ENCODE measurements around the gene TTC1. TPM values are rescaled to one million over a fixed set of nuclear protein-coding genes. Genes with fewer than 3 reads are reported as not detected.
"Not testable (repeated sequence)": the region's sequence is repeated elsewhere in the genome, so short reads cannot be mapped to it uniquely, and the experiment has no call there.

TTC1 gene
- total and polyA plus RNA-seq, 2 donors = 58.2 to 63.7 TPM

DNA sequence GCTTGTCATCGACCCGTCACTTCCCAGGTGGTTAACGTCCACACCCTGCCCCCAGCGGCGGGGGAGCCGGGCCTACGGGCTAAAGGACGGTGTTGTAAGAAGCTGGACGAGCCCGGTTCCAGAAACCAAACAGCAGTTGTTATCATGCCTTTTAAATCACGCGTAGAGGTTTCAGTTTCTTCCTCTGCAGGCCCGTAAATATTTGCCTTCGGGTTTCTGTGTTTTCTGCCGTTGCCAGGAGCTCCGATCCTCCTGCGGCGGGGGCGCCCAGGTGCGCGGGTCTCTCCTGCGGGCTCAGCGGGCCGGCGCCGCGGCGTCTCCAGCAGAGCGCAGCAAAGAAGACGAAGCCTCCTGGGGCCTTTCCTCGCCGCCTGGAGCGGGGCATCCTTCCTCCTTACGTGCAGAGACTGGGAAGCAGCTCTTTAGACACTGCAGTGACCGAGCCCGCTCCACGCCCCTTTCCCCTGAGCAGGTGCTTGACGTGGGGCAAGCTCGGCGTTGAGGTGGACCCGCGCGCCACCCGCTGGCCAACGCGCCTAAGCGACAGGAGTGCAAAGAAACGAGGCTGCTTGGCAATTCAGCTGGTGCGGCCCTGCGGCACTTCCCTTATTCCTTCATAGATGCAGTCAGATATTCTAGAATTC lies 21.8 kb upstream of the TTC1 start:
- Histone ChIP-seq H3K27ac (ENCODE audit: low read depth in 1 of 2, low read length in 1 of 2) (no peak overlapping the region), H3K4me3 (ENCODE audit: low read length in 2 of 2) (peak overlapping the region; percentile 25 to 52), H3K27me3 (ENCODE audit: control insufficient read depth in 2 of 2, insufficient read depth in 1 of 2, low read length in 1 of 2) (peaks cover 5 to 48% of the 10 kb centered on the region in 2 donors), H3K36me3 (ENCODE audit: control insufficient read depth in 2 of 2, insufficient read depth in 2 of 2, low read length in 1 of 2) (no peaks in the 10 kb centered on the region), H3K4me1 (ENCODE audit: control insufficient read depth in 2 of 2, insufficient read depth in 2 of 2, low read length in 2 of 2) (peaks cover 6% of the 10 kb centered on the region in 2 donors), H3K9me3 (ENCODE audit: control insufficient read depth in 2 of 2, insufficient read depth in 1 of 2, low read length in 1 of 2) (peaks cover 0 to 4% of the 10 kb centered on the region in 2 donors)
- DNase-seq (ENCODE audit: low read depth in 6 of 9, low spot score in 9 of 9) = peak; percentile 13 to 76 (median 41)
- WGBS = 2% methylated on average over 50 of the region's 50 CpGs

DNA sequence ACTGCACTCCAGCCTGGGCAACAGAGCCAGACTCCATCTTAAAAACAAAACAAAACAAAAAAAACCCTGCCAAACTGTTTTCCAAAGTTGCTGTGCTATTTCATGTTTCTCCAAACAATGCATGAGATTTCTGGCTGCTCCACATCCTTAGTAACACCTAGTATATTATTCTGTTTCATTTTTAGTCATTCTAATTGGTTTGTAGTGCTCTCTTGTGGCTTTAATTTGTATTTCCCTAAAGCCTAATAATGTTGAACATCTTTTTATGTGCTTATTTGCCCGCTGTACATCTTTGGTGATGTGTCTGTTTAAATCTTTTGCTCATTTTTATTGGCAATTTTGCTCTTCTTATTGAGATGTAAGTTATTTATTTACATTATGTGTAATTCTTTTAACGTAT lies 18.4 kb upstream of the TTC1 start:
- Histone ChIP-seq H3K27me3 (ENCODE audit: control insufficient read depth in 2 of 2, insufficient read depth in 1 of 2, low read length in 1 of 2) (peaks cover 5 to 39% of the 10 kb centered on the region in 2 donors), H3K27ac (ENCODE audit: low read depth in 1 of 2, low read length in 1 of 2) (no peak overlapping the region), H3K4me3 (ENCODE audit: low read length in 2 of 2) (no peak overlapping the region), H3K36me3 (ENCODE audit: control insufficient read depth in 2 of 2, insufficient read depth in 2 of 2, low read length in 1 of 2) (no peaks in the 10 kb centered on the region), H3K4me1 (ENCODE audit: control insufficient read depth in 2 of 2, insufficient read depth in 2 of 2, low read length in 2 of 2) (peaks cover 6% of the 10 kb centered on the region in 2 donors), H3K9me3 (ENCODE audit: control insufficient read depth in 2 of 2, insufficient read depth in 1 of 2, low read length in 1 of 2) (peaks cover 2 to 12% of the 10 kb centered on the region in 2 donors)
- no peak for DNase-seq (ENCODE audit: low read depth in 6 of 9, low spot score in 9 of 9)
- WGBS = 97% methylated on average over 2 of the region's 2 CpGs

DNA sequence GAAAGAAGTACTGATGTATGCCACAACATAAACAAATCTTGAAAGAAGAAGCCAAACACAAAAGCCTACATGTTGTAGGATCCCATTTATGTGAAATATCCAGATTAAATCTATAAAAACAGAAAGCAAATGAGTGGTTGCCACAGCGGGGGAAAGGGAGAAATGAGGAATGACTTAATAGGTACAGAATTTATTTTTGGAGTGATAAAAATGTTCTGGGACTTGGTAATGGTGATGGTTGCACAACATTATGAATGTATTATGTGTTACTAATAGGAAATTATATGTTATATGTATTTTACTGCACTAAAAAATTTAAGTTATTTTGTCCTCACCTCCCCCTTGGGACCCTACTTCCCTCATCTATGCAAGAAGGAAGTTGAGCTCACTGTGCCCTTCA lies 16.4 kb upstream of the TTC1 start:
- Histone ChIP-seq H3K27ac (ENCODE audit: low read depth in 1 of 2, low read length in 1 of 2) (no peak overlapping the region), H3K36me3 (ENCODE audit: control insufficient read depth in 2 of 2, insufficient read depth in 2 of 2, low read length in 1 of 2) (no peaks in the 10 kb centered on the region), H3K4me3 (ENCODE audit: low read length in 2 of 2) (no peak overlapping the region), H3K9me3 (ENCODE audit: control insufficient read depth in 2 of 2, insufficient read depth in 1 of 2, low read length in 1 of 2) (peaks cover 2 to 8% of the 10 kb centered on the region in 2 donors), H3K27me3 (ENCODE audit: control insufficient read depth in 2 of 2, insufficient read depth in 1 of 2, low read length in 1 of 2) (peaks cover 0 to 18% of the 10 kb centered on the region in 2 donors), H3K4me1 (ENCODE audit: control insufficient read depth in 2 of 2, insufficient read depth in 2 of 2, low read length in 2 of 2) (no peaks in the 10 kb centered on the region)
- WGBS = 100% methylated on average over 1 of the region's 1 CpG
- DNase-seq (ENCODE audit: low read depth in 6 of 9, low spot score in 9 of 9) = no peak

DNA sequence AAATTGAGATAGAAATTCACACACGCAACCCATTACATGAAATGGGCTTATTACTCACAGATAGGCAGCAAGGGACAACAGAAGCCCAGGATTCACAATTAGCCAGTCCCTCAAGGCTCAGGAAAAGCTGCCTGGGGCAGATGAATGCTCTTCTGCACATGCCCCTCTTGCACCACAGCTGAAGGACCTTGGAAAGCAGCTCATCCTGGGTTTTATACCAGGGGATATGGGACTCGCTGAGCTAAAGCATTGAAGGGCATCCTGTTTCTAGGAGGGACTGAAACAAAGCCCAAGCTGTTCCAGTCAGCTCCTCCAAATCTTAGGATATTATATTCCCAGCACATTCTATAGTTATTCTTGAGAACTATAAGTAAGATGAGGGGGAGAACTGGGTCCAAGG lies 15.7 kb upstream of the TTC1 start:
- Histone ChIP-seq H3K4me3 (ENCODE audit: low read length in 2 of 2) (no peak overlapping the region), H3K27me3 (ENCODE audit: control insufficient read depth in 2 of 2, insufficient read depth in 1 of 2, low read length in 1 of 2) (peaks cover 0 to 14% of the 10 kb centered on the region in 2 donors), H3K36me3 (ENCODE audit: control insufficient read depth in 2 of 2, insufficient read depth in 2 of 2, low read length in 1 of 2) (no peaks in the 10 kb centered on the region), H3K9me3 (ENCODE audit: control insufficient read depth in 2 of 2, insufficient read depth in 1 of 2, low read length in 1 of 2) (peaks cover 2 to 8% of the 10 kb centered on the region in 2 donors), H3K27ac (ENCODE audit: low read depth in 1 of 2, low read length in 1 of 2) (no peak overlapping the region), H3K4me1 (ENCODE audit: control insufficient read depth in 2 of 2, insufficient read depth in 2 of 2, low read length in 2 of 2) (no peaks in the 10 kb centered on the region)
- WGBS = 96% methylated on average over 2 of the region's 2 CpGs
- DNase-seq (ENCODE audit: low read depth in 6 of 9, low spot score in 9 of 9) = no peak

DNA sequence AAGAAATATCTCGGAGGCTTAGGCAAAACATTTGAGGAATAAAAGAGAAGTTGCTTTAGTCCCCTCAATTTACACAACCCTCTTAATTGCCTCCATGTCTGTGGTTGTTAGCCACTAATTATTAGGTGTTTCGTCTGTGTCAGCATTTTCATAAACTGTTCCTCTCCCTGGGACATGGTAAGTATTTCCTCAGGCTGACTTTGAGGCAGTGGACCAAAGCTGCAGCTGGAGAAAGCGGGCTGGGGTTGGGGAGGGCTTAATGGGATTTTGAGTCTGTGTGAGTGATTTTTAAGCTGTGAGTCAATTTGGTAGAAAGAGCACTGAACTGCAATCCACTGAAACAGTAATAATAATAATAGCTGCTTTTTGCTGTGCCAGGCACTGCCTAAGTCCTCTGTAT lies 13.0 kb upstream of the TTC1 start:
- Histone ChIP-seq H3K4me1 (ENCODE audit: control insufficient read depth in 2 of 2, insufficient read depth in 2 of 2, low read length in 2 of 2) (no peaks in the 10 kb centered on the region), H3K9me3 (ENCODE audit: control insufficient read depth in 2 of 2, insufficient read depth in 1 of 2, low read length in 1 of 2) (peaks cover 2 to 8% of the 10 kb centered on the region in 2 donors), H3K4me3 (ENCODE audit: low read length in 2 of 2) (no peak overlapping the region), H3K27me3 (ENCODE audit: control insufficient read depth in 2 of 2, insufficient read depth in 1 of 2, low read length in 1 of 2) (peaks cover 0 to 12% of the 10 kb centered on the region in 2 donors), H3K27ac (ENCODE audit: low read depth in 1 of 2, low read length in 1 of 2) (no peak overlapping the region), H3K36me3 (ENCODE audit: control insufficient read depth in 2 of 2, insufficient read depth in 2 of 2, low read length in 1 of 2) (no peaks in the 10 kb centered on the region)
- DNase-seq (ENCODE audit: low read depth in 6 of 9, low spot score in 9 of 9) = no peak
- WGBS = 93% methylated on average over 3 of the region's 3 CpGs

DNA sequence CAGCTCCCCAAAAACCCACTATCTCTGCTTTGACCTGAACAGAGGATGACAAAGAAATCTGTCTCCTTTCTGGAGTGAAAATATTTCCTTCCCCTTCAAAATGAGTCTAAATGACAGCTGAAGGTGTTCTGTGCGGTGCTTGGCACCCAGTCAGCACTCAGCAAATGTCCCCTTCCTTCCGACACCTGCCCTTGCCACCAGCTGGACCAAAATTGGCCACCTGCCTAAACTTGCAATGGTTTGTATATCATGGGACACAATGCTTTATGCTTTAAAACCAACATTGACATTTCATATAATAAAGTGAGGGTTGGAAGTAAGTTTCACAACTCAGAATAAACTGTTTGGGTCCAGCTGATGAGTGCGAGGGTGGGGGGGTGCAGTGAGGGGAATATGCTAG lies 7.5 kb upstream of the TTC1 start:
- H3K27me3 ChIP-seq (ENCODE audit: control insufficient read depth in 2 of 2, insufficient read depth in 1 of 2, low read length in 1 of 2) = peaks cover 0 to 12% of the 10 kb centered on the region in 2 donors
- DNase-seq (ENCODE audit: low read depth in 6 of 9, low spot score in 9 of 9) = no peak
- no peaks in the 10 kb centered on the region for H3K36me3 ChIP-seq (ENCODE audit: control insufficient read depth in 2 of 2, insufficient read depth in 2 of 2, low read length in 1 of 2)
- H3K4me3 ChIP-seq (ENCODE audit: low read length in 2 of 2) = no peak overlapping the region
- no peak overlapping the region for H3K27ac ChIP-seq (ENCODE audit: low read depth in 1 of 2, low read length in 1 of 2)
- H3K4me1 ChIP-seq (ENCODE audit: control insufficient read depth in 2 of 2, insufficient read depth in 2 of 2, low read length in 2 of 2) = no peaks in the 10 kb centered on the region
- no peaks in the 10 kb centered on the region for H3K9me3 ChIP-seq (ENCODE audit: control insufficient read depth in 2 of 2, insufficient read depth in 1 of 2, low read length in 1 of 2)
- 41% methylated on average over 3 of the region's 3 CpGs for WGBS

DNA sequence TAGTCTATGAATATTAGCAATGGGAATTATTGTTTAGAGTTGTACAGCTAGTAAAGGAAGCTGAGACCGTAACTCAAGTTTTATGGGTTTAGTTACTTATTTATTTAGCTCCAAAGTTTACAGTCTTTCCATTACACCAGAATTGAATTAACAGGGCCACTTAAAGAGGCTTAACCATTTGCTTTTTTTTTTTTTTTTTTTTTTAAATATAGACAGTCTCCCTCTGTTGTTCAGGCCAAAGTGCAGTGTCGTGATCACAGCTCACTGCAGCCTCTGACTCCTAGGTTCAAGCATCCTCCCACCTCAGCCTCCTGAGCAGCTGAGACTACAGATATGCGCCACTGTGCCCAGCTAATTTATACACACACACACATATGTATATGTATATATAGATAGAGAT lies 1.4 kb upstream of the TTC1 start:
- peaks cover 0 to 4% of the 10 kb centered on the region in 2 donors for H3K36me3 ChIP-seq (ENCODE audit: control insufficient read depth in 2 of 2, insufficient read depth in 2 of 2, low read length in 1 of 2)
- H3K4me3 ChIP-seq (ENCODE audit: low read length in 2 of 2) = no peak overlapping the region
- WGBS = 98% methylated on average over 3 of the region's 3 CpGs
- H3K4me1 ChIP-seq (ENCODE audit: control insufficient read depth in 2 of 2, insufficient read depth in 2 of 2, low read length in 2 of 2) = peaks cover 13 to 14% of the 10 kb centered on the region in 2 donors
- no peak overlapping the region for H3K27ac ChIP-seq (ENCODE audit: low read depth in 1 of 2, low read length in 1 of 2)
- H3K9me3 ChIP-seq (ENCODE audit: control insufficient read depth in 2 of 2, insufficient read depth in 1 of 2, low read length in 1 of 2) = no peaks in the 10 kb centered on the region
- H3K27me3 ChIP-seq (ENCODE audit: control insufficient read depth in 2 of 2, insufficient read depth in 1 of 2, low read length in 1 of 2) = no peaks in the 10 kb centered on the region
- no peak for DNase-seq (ENCODE audit: low read depth in 6 of 9, low spot score in 9 of 9)

DNA sequence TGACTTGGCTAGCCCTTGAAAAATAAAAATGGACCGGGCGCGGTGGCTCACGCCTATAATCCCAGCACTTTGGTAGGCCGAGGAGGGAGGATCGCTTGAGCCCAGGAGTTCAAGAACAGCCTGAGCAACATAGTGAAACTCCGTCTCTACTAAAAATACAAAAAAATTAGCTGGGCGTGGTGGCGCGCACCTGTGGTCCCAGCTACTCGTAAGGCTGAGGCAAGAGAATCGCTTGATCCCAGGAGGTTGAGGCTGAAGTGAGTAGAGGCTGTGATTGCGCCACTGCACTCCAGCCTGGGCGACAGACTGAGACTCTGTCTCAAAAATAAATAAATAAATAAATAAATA lies 436 bp upstream of the TTC1 start:
- WGBS = 84% methylated on average over 14 of the region's 14 CpGs
- H3K4me3 ChIP-seq (ENCODE audit: low read length in 2 of 2) = peak overlapping the region; percentile 56 to 85
- not testable (repeated sequence) for H3K27ac ChIP-seq (ENCODE audit: low read depth in 1 of 2, low read length in 1 of 2)

DNA sequence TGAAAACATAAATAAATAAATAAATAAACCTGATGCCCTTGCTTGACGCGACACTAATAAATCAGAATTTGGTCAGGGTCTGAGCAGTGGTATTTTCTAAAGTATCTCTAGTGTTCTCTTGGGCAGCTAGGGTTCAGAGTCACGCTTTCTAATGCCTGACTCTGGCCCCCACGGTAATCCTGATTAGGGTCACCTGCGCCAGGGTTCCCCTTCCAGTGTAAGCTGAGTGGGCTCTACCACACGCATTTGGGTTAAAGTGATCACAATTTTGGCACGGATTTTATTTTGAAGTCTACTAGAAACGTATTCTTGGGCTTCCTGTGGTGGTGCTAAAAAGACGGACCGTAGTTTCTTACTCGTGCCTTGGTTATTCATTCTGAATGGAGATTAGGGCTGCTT lies 651 bp downstream of the TTC1 start:
- peaks cover 3 to 4% of the 10 kb centered on the region in 2 donors for H3K36me3 ChIP-seq (ENCODE audit: control insufficient read depth in 2 of 2, insufficient read depth in 2 of 2, low read length in 1 of 2)
- H3K27ac ChIP-seq (ENCODE audit: low read depth in 1 of 2, low read length in 1 of 2) = peak overlapping the region in 1 of 2 donors; percentile 86
- DNase-seq (ENCODE audit: low read depth in 6 of 9, low spot score in 9 of 9) = peak in 1 of 9 donors; percentile 19
- peaks cover 13 to 14% of the 10 kb centered on the region in 2 donors for H3K4me1 ChIP-seq (ENCODE audit: control insufficient read depth in 2 of 2, insufficient read depth in 2 of 2, low read length in 2 of 2)
- peak overlapping the region; percentile 56 to 85 for H3K4me3 ChIP-seq (ENCODE audit: low read length in 2 of 2)
- H3K27me3 ChIP-seq (ENCODE audit: control insufficient read depth in 2 of 2, insufficient read depth in 1 of 2, low read length in 1 of 2) = no peaks in the 10 kb centered on the region
- no peaks in the 10 kb centered on the region for H3K9me3 ChIP-seq (ENCODE audit: control insufficient read depth in 2 of 2, insufficient read depth in 1 of 2, low read length in 1 of 2)
- 5% methylated on average over 11 of the region's 11 CpGs for WGBS

More for the DNA sequence above, 436 bp upstream of the TTC1 start:
- H3K4me1 ChIP-seq (ENCODE audit: control insufficient read depth in 2 of 2, insufficient read depth in 2 of 2, low read length in 2 of 2) = peaks cover 13 to 14% of the 10 kb centered on the region in 2 donors
- DNase-seq (ENCODE audit: low read depth in 6 of 9, low spot score in 9 of 9); H3K27me3 ChIP-seq (ENCODE audit: control insufficient read depth in 2 of 2, insufficient read depth in 1 of 2, low read length in 1 of 2); H3K9me3 ChIP-seq (ENCODE audit: control insufficient read depth in 2 of 2, insufficient read depth in 1 of 2, low read length in 1 of 2); H3K36me3 ChIP-seq (ENCODE audit: control insufficient read depth in 2 of 2, insufficient read depth in 2 of 2, low read length in 1 of 2): not testable (repeated sequence)
